GM21390 (cell line): ENCODE measurements around the gene SSR1.

Experiments used
- ATAC-seq: cut with Tn5 transposase; IDR thresholded peaks from one replicate; pipeline ENCODE4 v1.9.1; 2021; ENCODE audit not compliant: unreplicated experiment

Gene SSR1

GRCh38 chr6:7260291-7261031, 52.5 kb downstream of the SSR1 start:
- ATAC-seq = no peak

GRCh38 chr6:7258231-7258763, 54.7 kb downstream of the SSR1 start:
- no peak for ATAC-seq

- ATAC-seq = no peak
Measured at GRCh38 chr6:7257521-7258230, 55.3 kb downstream of the SSR1 start.

- ATAC-seq = no peak
Measured at GRCh38 chr6:7256785-7257184, 56.2 kb downstream of the SSR1 start.

- ATAC-seq = no peak
Measured at GRCh38 chr6:7255918-7256317, 57.1 kb downstream of the SSR1 start.

GRCh38 chr6:7254980-7255835, 57.8 kb downstream of the SSR1 start:
- no peak for ATAC-seq

GRCh38 chr6:7252390-7252789, 60.6 kb downstream of the SSR1 start:
- no peak for ATAC-seq

- ATAC-seq = no peak
Measured at GRCh38 chr6:7251646-7252260, 61.2 kb downstream of the SSR1 start.

GRCh38 chr6:7250812-7251211, 62.2 kb downstream of the SSR1 start:
- ATAC-seq = no peak

GRCh38 chr6:7249946-7250643, 62.9 kb downstream of the SSR1 start:
- no peak for ATAC-seq

GRCh38 chr6:7249391-7249790, 63.6 kb downstream of the SSR1 start:
- no peak for ATAC-seq

GRCh38 chr6:7247828-7248227, 65.2 kb downstream of the SSR1 start:
- ATAC-seq = no peak

- no peak for ATAC-seq
Measured at GRCh38 chr6:7247179-7247456, 65.9 kb downstream of the SSR1 start.

GRCh38 chr6:7246401-7247178, 66.4 kb downstream of the SSR1 start:
- ATAC-seq = no peak

- no peak for ATAC-seq
Measured at GRCh38 chr6:7245668-7246393, 67.2 kb downstream of the SSR1 start.

GRCh38 chr6:7243179-7243981, 69.6 kb downstream of the SSR1 start:
- ATAC-seq = peak; percentile 43

GRCh38 chr6:7242835-7243178, 70.2 kb downstream of the SSR1 start:
- no peak for ATAC-seq
